ENCODE results near the gene PTPRN.

DNA sequence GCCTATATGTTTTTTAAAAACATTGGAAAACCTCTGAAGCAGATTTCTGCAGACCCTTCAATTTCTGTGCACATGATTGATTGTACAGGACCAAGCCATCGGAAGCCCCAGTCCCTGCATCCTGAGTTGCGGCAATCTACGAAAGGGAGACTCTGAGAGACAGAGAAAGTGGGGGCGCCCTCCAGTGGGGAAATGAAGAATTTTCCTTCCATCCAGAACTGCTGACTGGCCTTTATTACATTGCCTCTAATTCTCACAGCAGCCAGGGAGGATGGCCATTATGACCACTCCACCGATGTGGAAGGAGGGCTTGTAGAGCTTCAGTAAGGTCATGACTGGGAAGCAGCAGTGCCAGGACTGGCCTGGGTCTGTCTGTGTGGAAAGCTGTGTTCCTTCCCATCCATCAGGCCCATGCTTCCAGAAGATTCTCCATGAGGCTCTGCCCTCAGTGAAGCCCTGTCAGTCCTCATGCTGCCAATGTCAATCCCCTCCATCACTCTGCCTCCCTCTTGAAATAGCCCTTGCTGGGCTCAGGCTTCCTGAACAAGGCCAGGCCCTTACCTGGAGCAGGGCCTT lies 43.3 kb upstream of the PTPRN start:
- TF ChIP-seq CTCF (IDR thresholded peaks at IDR 0.05 in 4 of 5, conservative IDR thresholded peaks at IDR 0.05 in 1 of 5) (peak in 2 of 5 experiments; percentile 14 to 44), POLR2A (IDR thresholded peaks at IDR 0.05) (no peak)

All from gastrocnemius medialis (tissue), 4 donors.